Cardiac muscle cell (in vitro differentiated cells and primary cell): ENCODE measurements around the gene CDH4. TPM values are rescaled to one million over a fixed set of nuclear protein-coding genes. Genes with fewer than 3 reads are reported as not detected.

Source experiments
- DNase-seq, 2 donors: peaks; one replicate each; pipeline versions ENCODE4 v3.0.0 to v3.0.0-alpha.2; 2010 to 2017; ENCODE audit warnings: low read depth in 1 of 2, low spot score in 1 of 2
- H3K27ac ChIP-seq: fragments of 200-600 bp; sonication (generic); 2 replicates; pipeline ENCODE4 v1.5.1; 2016
- H3K27me3 ChIP-seq: fragments of 200-600 bp; sonication (generic); 2 replicates; pipeline ENCODE4 v1.6.0; 2016; ENCODE audit warnings: control low read depth
- H3K36me3 ChIP-seq: fragments of 200-600 bp; sonication (generic); 2 replicates; pipeline ENCODE4 v1.5.1; 2016; ENCODE audit warnings: control low read depth
- H3K4me1 ChIP-seq: fragments of 200-600 bp; sonication (generic); 2 replicates; pipeline ENCODE4 v1.8.1; 2017; ENCODE audit warnings: low read depth, mild to moderate bottlenecking, mixed run types
- H3K4me3 ChIP-seq: fragments of 200-600 bp; sonication (generic); 2 replicates; pipeline ENCODE4 v1.5.1; 2016; ENCODE audit warnings: mild to moderate bottlenecking
- H3K9me3 ChIP-seq: fragments of 200-600 bp; sonication (generic); 2 replicates; pipeline ENCODE4 v1.5.1; 2017; ENCODE audit warnings: low read depth, mild to moderate bottlenecking, control low read depth
- polyA plus RNA-seq: library from polyadenylated mRNA; unstranded; fragments of >200 nt; fragmentation: Nextera tagmentation; extraction: Ambion mirVana; gene quantifications from 2 replicates; pipeline ENCODE4 v1.2.1, GENCODE V29; 2016
- total RNA-seq: library from RNA; depleted of rRNA; stranded (reverse); fragments of >200 nt; gene quantifications from 2 replicates; pipeline ENCODE4 v1.2.3, GENCODE V29; 2016
- TF ChIP-seq, protein P1 (sequence below): IDR thresholded peaks from 2 replicates; pipeline ENCODE4 v1.5.1; 2012; ENCODE audit warnings: low read depth, mild to moderate bottlenecking, low read length

Gene CDH4
- total and polyA plus RNA-seq, 2 experiments from 2014 or later: 0.43 to 0.80 TPM

DNA sequence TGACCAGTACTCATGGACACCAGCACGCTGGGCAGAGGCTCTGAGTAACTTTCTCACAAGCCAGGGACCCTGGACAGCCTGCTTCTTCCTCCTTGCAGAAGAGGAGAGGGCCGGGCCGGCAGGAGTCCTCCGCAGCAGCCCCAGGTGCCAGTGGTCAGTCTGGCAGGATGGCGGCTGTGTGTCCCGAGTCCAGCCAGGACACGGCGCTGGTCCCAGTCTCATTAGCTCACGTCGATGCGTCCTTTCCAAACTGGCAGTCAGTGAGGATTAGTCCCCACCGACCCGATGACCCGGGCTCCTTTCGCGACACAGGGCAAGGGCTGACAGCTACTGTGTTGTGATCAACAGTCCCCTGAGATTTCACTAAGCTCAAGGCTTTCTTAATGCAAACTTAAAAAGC, 546.6 kb downstream of the CDH4 start:
- H3K27ac ChIP-seq: no peak overlapping the region
- no peaks in the 10 kb centered on the region for H3K27me3 ChIP-seq
- H3K9me3 ChIP-seq: no peaks in the 10 kb centered on the region
- TF ChIP-seq, protein P1, sequence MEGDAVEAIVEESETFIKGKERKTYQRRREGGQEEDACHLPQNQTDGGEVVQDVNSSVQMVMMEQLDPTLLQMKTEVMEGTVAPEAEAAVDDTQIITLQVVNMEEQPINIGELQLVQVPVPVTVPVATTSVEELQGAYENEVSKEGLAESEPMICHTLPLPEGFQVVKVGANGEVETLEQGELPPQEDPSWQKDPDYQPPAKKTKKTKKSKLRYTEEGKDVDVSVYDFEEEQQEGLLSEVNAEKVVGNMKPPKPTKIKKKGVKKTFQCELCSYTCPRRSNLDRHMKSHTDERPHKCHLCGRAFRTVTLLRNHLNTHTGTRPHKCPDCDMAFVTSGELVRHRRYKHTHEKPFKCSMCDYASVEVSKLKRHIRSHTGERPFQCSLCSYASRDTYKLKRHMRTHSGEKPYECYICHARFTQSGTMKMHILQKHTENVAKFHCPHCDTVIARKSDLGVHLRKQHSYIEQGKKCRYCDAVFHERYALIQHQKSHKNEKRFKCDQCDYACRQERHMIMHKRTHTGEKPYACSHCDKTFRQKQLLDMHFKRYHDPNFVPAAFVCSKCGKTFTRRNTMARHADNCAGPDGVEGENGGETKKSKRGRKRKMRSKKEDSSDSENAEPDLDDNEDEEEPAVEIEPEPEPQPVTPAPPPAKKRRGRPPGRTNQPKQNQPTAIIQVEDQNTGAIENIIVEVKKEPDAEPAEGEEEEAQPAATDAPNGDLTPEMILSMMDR: no peak
- H3K4me3 ChIP-seq: no peak overlapping the region
- no peaks in the 10 kb centered on the region for H3K36me3 ChIP-seq
- DNase-seq: no peak
- no peaks in the 10 kb centered on the region for H3K4me1 ChIP-seq

DNA sequence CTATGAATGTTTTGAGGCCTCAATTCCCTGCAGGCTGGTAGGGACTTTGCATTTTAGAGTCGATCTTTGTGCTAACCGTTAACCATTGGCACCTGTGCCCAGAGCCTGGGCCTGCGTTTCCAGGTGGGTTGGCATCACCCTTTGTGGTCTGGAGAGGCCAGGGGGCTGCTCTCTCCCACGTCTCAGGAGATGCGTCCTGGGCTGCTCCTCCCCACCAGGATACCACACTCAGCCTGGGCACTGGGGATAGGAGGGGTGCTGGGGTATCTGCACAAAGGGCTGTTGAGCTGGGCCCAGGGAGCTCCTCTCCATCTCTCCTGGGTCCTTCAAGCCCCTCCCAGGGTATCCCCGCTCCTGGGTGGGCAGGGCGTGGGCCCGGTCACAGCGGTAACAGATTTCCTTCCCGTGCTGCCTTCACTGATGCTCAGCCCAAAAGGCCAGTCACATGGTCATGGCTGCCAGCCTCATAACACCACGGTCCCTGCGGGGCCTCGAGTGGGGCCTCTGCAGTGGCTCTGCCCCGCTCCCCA, 547.4 kb downstream of the CDH4 start:
- Histone ChIP-seq H3K27ac (no peak overlapping the region), H3K36me3 (no peaks in the 10 kb centered on the region), H3K27me3 (no peaks in the 10 kb centered on the region), H3K4me3 (no peak overlapping the region), H3K4me1 (no peaks in the 10 kb centered on the region), H3K9me3 (no peaks in the 10 kb centered on the region)
- no peak for DNase-seq
- TF ChIP-seq, protein P1: no peak

DNA sequence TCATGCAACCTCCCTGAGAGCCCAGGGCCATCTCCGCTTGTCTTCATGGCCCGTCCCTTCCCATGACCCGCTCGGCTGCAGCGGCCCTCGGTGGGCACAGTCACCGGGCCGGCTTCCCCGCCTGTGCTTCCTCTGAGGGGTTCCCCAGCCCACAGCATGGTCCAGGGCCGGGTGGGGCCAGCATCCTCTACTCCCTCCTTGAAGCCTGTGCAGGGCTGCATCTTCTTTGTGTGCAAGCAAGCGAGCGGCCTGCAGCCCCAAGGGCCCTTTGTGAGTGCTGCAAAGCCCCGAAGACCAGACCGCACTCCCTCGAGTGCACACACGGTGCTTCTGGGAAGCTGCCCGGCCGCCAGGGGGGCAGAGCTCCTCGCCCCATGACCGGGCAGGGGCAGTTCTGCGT, 547.9 kb downstream of the CDH4 start:
- Histone ChIP-seq H3K4me1 (no peaks in the 10 kb centered on the region), H3K9me3 (no peaks in the 10 kb centered on the region), H3K27ac (no peak overlapping the region), H3K36me3 (no peaks in the 10 kb centered on the region), H3K27me3 (no peaks in the 10 kb centered on the region), H3K4me3 (no peak overlapping the region)
- TF ChIP-seq, protein P1: no peak
- DNase-seq: no peak

DNA sequence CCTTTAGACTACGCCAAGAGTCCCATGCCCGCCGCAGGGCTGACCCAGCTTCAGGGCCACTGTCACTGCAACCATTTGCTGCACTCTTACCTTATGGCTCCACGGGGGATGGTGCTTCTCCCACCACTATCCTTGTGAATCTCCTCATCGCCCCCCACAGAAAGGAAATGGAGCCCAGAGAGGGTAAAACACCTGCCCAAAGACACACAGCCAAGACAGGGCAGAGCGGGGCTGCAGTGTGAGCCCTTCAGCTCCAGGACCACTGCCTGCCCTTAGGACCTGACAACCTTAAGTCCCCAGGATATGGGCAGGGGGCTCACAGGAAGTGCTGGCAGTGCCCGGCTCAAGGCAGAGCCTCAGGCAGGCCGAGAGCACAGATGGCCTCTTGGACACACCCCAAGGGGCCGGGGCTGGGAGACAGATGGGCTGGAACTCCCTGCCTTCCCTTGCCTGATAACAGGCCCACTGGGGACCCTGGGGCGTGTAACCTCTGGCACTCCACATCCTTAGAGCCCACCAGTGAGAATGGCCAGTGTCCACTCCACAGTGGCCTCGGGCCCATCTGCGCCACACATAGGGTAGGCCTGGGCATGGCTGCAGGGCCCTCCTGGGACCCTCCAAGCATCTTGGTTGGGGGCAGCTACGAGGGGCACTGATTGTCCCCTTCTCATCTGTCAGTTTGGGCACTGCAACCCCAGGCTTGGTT, 548.5 kb downstream of the CDH4 start:
- Histone ChIP-seq H3K27me3 (no peaks in the 10 kb centered on the region), H3K9me3 (no peaks in the 10 kb centered on the region), H3K36me3 (no peaks in the 10 kb centered on the region), H3K4me3 (no peak overlapping the region), H3K27ac (no peak overlapping the region), H3K4me1 (no peaks in the 10 kb centered on the region)
- TF ChIP-seq, protein P1: no peak
- no peak for DNase-seq

DNA sequence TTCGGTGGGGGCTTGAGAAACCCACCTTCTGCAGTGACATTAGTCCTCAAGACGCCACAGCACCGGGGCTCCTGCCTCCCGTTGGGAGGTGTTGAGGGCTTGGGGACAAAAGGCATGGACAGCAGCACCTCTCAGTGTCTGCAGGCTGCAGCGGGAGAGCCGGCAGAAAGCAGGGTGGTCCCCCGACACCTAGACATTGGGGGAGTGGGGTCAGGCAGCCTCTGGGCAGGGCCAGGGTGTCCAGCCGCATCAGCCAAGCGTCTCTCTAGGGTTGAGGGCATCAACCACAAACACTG, 549.0 kb downstream of the CDH4 start:
- H3K4me3 ChIP-seq: no peak overlapping the region
- TF ChIP-seq, protein P1: no peak
- no peaks in the 10 kb centered on the region for H3K36me3 ChIP-seq
- DNase-seq: no peak
- no peak overlapping the region for H3K27ac ChIP-seq
- no peaks in the 10 kb centered on the region for H3K27me3 ChIP-seq
- H3K4me1 ChIP-seq: no peaks in the 10 kb centered on the region
- no peaks in the 10 kb centered on the region for H3K9me3 ChIP-seq
